ENCODE data around the gene C1orf53.
A peak's percentile ranks its signal among the peaks of the same experiment; 100 is the strongest.
"Not testable (repeated sequence)": the region's sequence is repeated elsewhere in the genome, so short reads cannot be mapped to it uniquely, and the experiment has no call there.

Gene C1orf53

DNA sequence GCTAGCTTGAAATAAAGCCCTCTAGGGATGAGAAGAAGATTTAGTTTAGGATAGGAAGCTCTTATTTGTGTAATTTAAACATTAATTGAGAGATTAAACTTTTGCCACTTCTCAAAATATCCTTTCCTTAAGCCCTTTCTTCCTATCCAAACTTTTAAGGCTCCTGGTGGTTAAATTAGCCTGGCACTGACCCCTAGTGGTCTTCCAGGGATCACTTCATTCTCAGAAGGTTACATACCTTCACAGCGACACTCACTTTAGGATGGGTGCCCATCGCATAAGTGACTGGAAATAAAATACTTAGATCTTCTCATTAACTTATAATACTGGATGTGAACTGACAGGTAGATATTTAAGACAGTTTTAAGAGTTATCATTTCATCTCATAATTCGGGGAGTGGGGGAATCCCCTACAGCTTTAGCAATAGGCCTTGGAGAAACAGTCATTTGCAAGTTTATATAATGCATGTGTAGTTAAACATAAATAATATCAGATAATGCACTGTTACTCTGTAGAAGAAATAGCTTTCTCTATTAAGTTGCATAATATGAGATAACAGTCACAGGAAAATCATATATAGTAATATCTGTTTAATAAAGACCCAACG is 22.2 kb downstream of the C1orf53 start:
- peaks cover 42% of the 10 kb centered on the region for H3K27me3 ChIP-seq (replicated peaks; ENCODE audit: control insufficient read depth, insufficient read depth, low read length)
- DNase-seq (ENCODE audit: low read depth) = peak; percentile 72

GRCh38 chr1:197927908-197928665 is 25.7 kb downstream of the C1orf53 start:
- Histone ChIP-seq H3K4me1 (ENCODE audit: control insufficient read depth, insufficient read depth, low read length) (no peaks in the 10 kb centered on the region), H3K9me3 (ENCODE audit: control insufficient read depth, low read length) (no peaks in the 10 kb centered on the region), H3K27me3 (replicated peaks; ENCODE audit: control insufficient read depth, insufficient read depth, low read length) (peaks cover 12% of the 10 kb centered on the region), H3K4me3 (ENCODE audit: low read length) (no peak overlapping the region), H3K36me3 (ENCODE audit: control insufficient read depth, insufficient read depth, low read length, severe bottlenecking) (no peaks in the 10 kb centered on the region), H3K9ac (ENCODE audit: low read length) (no peak overlapping the region)
- DNase-seq (ENCODE audit: low read depth) = no peak

More for the DNA sequence above, 22.2 kb downstream of the C1orf53 start:
- H3K36me3 ChIP-seq (ENCODE audit: control insufficient read depth, insufficient read depth, low read length, severe bottlenecking) = no peaks in the 10 kb centered on the region
- H3K9me3 ChIP-seq (ENCODE audit: control insufficient read depth, low read length) = peaks cover 10% of the 10 kb centered on the region
- no peak overlapping the region for H3K4me3 ChIP-seq (ENCODE audit: low read length)
- H3K4me1 ChIP-seq (ENCODE audit: control insufficient read depth, insufficient read depth, low read length) = peaks cover 3% of the 10 kb centered on the region
- H3K9ac ChIP-seq (ENCODE audit: low read length) = no peak overlapping the region

DNA sequence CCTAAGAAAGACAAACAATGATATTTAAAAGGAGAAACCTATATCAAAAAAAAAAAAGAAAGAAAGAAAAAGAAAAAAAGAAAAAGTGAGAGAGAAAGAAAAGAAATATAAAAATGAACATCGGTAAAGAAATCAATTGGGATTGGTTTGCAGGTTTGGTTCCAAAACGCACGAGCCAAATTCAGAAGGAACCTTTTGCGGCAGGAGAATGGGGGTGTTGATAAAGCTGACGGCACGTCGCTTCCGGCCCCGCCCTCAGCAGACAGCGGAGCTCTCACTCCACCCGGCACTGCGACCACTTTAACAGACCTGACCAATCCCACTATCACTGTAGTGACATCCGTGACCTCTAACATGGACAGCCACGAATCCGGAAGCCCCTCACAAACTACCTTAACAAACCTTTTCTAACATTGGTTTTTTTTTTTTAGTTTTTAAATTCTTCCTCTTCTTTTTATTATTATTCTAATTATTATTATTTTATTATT is 26.5 kb downstream of the C1orf53 start:
- H3K9ac ChIP-seq (ENCODE audit: low read length) = no peak overlapping the region
- no peaks in the 10 kb centered on the region for H3K4me1 ChIP-seq (ENCODE audit: control insufficient read depth, insufficient read depth, low read length)
- H3K27me3 ChIP-seq (replicated peaks; ENCODE audit: control insufficient read depth, insufficient read depth, low read length) = peaks cover 12% of the 10 kb centered on the region
- H3K4me3 ChIP-seq (ENCODE audit: low read length) = peak overlapping the region; percentile 74
- no peak for DNase-seq (ENCODE audit: low read depth)
- no peaks in the 10 kb centered on the region for H3K36me3 ChIP-seq (ENCODE audit: control insufficient read depth, insufficient read depth, low read length, severe bottlenecking)
- no peaks in the 10 kb centered on the region for H3K9me3 ChIP-seq (ENCODE audit: control insufficient read depth, low read length)

GRCh38 chr1:197933016-197933415 is 30.6 kb downstream of the C1orf53 start:
- no peaks in the 10 kb centered on the region for H3K9me3 ChIP-seq (ENCODE audit: control insufficient read depth, low read length)
- no peaks in the 10 kb centered on the region for H3K4me1 ChIP-seq (ENCODE audit: control insufficient read depth, insufficient read depth, low read length)
- H3K27me3 ChIP-seq (replicated peaks; ENCODE audit: control insufficient read depth, insufficient read depth, low read length) = peaks cover 5% of the 10 kb centered on the region
- H3K4me3 ChIP-seq (ENCODE audit: low read length) = no peak overlapping the region
- no peaks in the 10 kb centered on the region for H3K36me3 ChIP-seq (ENCODE audit: control insufficient read depth, insufficient read depth, low read length, severe bottlenecking)
- no peak overlapping the region for H3K9ac ChIP-seq (ENCODE audit: low read length)
- DNase-seq (ENCODE audit: low read depth) = no peak

- no peaks in the 10 kb centered on the region for H3K36me3 ChIP-seq (ENCODE audit: control insufficient read depth, insufficient read depth, low read length, severe bottlenecking)
- H3K4me1 ChIP-seq (ENCODE audit: control insufficient read depth, insufficient read depth, low read length) = peaks cover under 1% of the 10 kb centered on the region
- DNase-seq (ENCODE audit: low read depth) = peak; percentile 29
- no peak overlapping the region for H3K4me3 ChIP-seq (ENCODE audit: low read length)
- H3K9ac ChIP-seq (ENCODE audit: low read length) = no peak overlapping the region
- no peaks in the 10 kb centered on the region for H3K27me3 ChIP-seq (replicated peaks; ENCODE audit: control insufficient read depth, insufficient read depth, low read length)
- no peaks in the 10 kb centered on the region for H3K9me3 ChIP-seq (ENCODE audit: control insufficient read depth, low read length)
Observed at GRCh38 chr1:197933647-197934046, 31.2 kb downstream of the C1orf53 start.

GRCh38 chr1:197937381-197937780 is 35.0 kb downstream of the C1orf53 start:
- H3K36me3 ChIP-seq (ENCODE audit: control insufficient read depth, insufficient read depth, low read length, severe bottlenecking) = no peaks in the 10 kb centered on the region
- no peak overlapping the region for H3K4me3 ChIP-seq (ENCODE audit: low read length)
- H3K27me3 ChIP-seq (replicated peaks; ENCODE audit: control insufficient read depth, insufficient read depth, low read length) = no peaks in the 10 kb centered on the region
- no peak overlapping the region for H3K9ac ChIP-seq (ENCODE audit: low read length)
- peaks cover 5% of the 10 kb centered on the region for H3K4me1 ChIP-seq (ENCODE audit: control insufficient read depth, insufficient read depth, low read length)
- H3K9me3 ChIP-seq (ENCODE audit: control insufficient read depth, low read length) = no peaks in the 10 kb centered on the region
- no peak for DNase-seq (ENCODE audit: low read depth)

GRCh38 chr1:197937892-197938291 is 35.5 kb downstream of the C1orf53 start:
- Histone ChIP-seq H3K9ac (ENCODE audit: low read length) (no peak overlapping the region), H3K4me1 (ENCODE audit: control insufficient read depth, insufficient read depth, low read length) (peaks cover 5% of the 10 kb centered on the region), H3K9me3 (ENCODE audit: control insufficient read depth, low read length) (no peaks in the 10 kb centered on the region), H3K36me3 (ENCODE audit: control insufficient read depth, insufficient read depth, low read length, severe bottlenecking) (no peaks in the 10 kb centered on the region), H3K4me3 (ENCODE audit: low read length) (no peak overlapping the region), H3K27me3 (replicated peaks; ENCODE audit: control insufficient read depth, insufficient read depth, low read length) (no peaks in the 10 kb centered on the region)
- DNase-seq (ENCODE audit: low read depth) = no peak

DNA sequence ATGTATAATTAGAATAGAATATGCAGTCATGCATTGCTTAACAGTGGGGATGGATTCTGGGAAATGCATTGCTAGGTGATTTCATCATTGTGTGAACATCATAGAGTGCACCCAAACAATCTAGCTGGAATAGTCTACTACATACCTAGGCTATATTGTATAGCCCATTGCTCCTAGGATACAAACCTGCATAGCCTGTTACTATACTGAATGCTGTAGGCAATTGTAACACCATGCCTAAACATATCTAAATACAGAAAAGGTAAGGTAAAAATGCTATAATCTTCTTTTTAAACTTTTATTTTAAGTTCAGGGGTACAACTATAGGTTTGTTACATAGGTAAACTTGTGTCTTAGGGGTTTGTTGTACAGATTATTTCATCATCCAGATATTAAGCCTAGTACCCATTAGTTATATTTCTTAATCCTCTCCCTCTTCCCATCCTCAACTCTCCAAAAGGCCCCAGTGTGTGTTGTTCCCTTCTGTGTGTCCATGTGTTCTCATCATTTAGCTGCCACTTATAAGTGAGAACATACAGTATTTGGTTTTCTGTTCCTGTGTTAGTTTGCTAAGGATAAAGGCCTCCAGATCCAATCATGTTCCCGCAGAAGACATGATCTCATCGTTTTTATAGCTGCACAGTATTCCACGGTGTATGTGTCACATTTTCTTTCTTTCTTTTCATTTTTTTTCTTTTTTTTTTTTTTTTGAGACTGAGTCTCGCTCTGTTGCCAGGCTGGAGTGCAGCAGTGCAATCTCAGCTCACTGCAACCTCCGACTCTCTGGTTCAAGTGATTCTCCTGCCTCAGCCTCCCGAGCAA is 36.9 kb downstream of the C1orf53 start:
- H3K4me1 ChIP-seq (ENCODE audit: control insufficient read depth, insufficient read depth, low read length); H3K27me3 ChIP-seq (replicated peaks; ENCODE audit: control insufficient read depth, insufficient read depth, low read length); H3K36me3 ChIP-seq (ENCODE audit: control insufficient read depth, insufficient read depth, low read length, severe bottlenecking); H3K4me3 ChIP-seq (ENCODE audit: low read length); H3K9me3 ChIP-seq (ENCODE audit: control insufficient read depth, low read length); H3K9ac ChIP-seq (ENCODE audit: low read length): not testable (repeated sequence)
- DNase-seq (ENCODE audit: low read depth) = peak; percentile 80

GRCh38 chr1:197942042-197942441 is 39.6 kb downstream of the C1orf53 start:
- DNase-seq (ENCODE audit: low read depth) = no peak
- Histone ChIP-seq H3K9ac (ENCODE audit: low read length) (no peak overlapping the region), H3K4me3 (ENCODE audit: low read length) (no peak overlapping the region), H3K27me3 (replicated peaks; ENCODE audit: control insufficient read depth, insufficient read depth, low read length) (peaks cover 3% of the 10 kb centered on the region), H3K4me1 (ENCODE audit: control insufficient read depth, insufficient read depth, low read length) (peaks cover 5% of the 10 kb centered on the region), H3K9me3 (ENCODE audit: control insufficient read depth, low read length) (no peaks in the 10 kb centered on the region), H3K36me3 (ENCODE audit: control insufficient read depth, insufficient read depth, low read length, severe bottlenecking) (no peaks in the 10 kb centered on the region)

DNA sequence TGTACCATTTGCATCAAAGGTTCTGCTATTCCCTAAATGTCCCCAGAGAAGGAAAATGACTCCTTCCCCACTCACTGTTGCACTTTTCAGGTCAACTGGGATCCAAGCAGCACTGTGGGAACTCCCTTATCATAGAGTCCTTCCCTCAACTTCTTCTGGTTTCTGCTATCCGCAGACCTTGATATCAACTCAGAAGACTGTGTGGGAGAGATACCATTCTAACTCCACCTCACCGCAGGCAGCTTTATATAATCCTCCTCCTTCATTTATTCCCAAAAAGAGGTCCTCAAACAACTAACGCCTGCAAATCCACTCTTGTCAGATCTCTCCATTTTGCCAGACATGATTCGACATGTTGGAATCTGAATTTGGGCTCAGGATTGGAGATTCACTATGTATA is 42.1 kb downstream of the C1orf53 start:
- Histone ChIP-seq H3K27me3 (replicated peaks; ENCODE audit: control insufficient read depth, insufficient read depth, low read length) (peaks cover 3% of the 10 kb centered on the region), H3K4me1 (ENCODE audit: control insufficient read depth, insufficient read depth, low read length) (no peaks in the 10 kb centered on the region), H3K9ac (ENCODE audit: low read length) (no peak overlapping the region), H3K4me3 (ENCODE audit: low read length) (no peak overlapping the region), H3K9me3 (ENCODE audit: control insufficient read depth, low read length) (no peaks in the 10 kb centered on the region), H3K36me3 (ENCODE audit: control insufficient read depth, insufficient read depth, low read length, severe bottlenecking) (no peaks in the 10 kb centered on the region)
- no peak for DNase-seq (ENCODE audit: low read depth)
